ENCODE measurements around the gene KCNK15.
"Not testable (repeated sequence)": the region's sequence is repeated elsewhere in the genome, so short reads cannot be mapped to it uniquely, and the experiment has no call there.

The KCNK15 gene

DNA sequence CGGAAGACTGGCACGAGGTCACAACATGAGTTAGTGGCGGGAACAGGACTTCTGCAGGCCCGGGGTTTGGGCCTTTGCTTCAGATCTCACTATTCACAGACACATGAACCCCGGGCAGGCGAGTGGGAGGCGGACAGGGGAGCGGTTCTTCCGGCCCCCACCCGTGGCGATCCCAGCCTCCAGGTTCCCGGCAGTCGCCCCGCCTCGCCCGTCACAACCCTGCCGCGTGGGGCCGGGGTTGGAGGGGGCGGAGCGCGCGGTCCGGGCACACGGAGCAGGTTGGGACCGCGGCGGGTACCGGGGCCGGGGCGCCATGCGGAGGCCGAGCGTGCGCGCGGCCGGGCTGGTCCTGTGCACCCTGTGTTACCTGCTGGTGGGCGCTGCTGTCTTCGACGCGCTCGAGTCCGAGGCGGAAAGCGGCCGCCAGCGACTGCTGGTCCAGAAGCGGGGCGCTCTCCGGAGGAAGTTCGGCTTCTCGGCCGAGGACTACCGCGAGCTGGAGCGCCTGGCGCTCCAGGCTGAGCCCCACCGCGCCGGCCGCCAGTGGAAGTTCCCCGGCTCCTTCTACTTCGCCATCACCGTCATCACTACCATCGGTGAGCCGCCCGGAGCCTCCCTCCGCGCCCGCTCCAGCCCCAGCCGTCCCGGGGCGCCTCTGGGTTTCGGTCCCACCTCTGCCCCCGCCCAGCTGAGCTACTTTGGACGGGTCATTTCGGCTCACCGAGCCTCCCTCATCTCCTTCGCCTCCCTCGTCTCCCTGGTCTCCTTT, at the start of gene KCNK15:
KCNK15 (plus strand) TSS at position 268 of the 769 bp plus-strand sequence; CDS start at position 314, 46 bp downstream.
- Histone ChIP-seq H3K4me2 (ENCODE audit: low read length) (peak within 1 kb of the TSS; percentile 70), H4K20me1 (ENCODE audit: insufficient read depth, low read length) (no peaks in the 10 kb centered on the region), H3K27ac (ENCODE audit: low read length) (no peak within 1 kb of the TSS), H2AFZ (ENCODE audit: low read depth, low read length) (peak within 1 kb of the TSS; percentile 44; the same call in 1 of the 2 replicates), H3K9ac (ENCODE audit: low read length) (peak within 1 kb of the TSS; percentile 47), H3K4me1 (ENCODE audit: low read length) (peaks cover 4% of the 10 kb centered on the region; the same call in 1 of the 2 replicates), H3K9me3 (ENCODE audit: insufficient read depth, low read length) (no peaks in the 10 kb centered on the region), H3K4me3 (ENCODE audit: low read length) (peak within 1 kb of the TSS; percentile 76), H3K79me2 (ENCODE audit: low read length) (no peaks in the 10 kb centered on the region), H3K36me3 (replicated peaks; ENCODE audit: low read depth, low read length) (no peaks in the 10 kb centered on the region), H3K27me3 (ENCODE audit: low read depth, low read length) (no peaks in the 10 kb centered on the region)
- TF ChIP-seq EZH2phosphoT487 (IDR thresholded peaks at IDR 0.05; ENCODE audit: low read depth), result no peak
- TF ChIP-seq CTCF (IDR thresholded peaks at IDR 0.05; ENCODE audit: low read depth, low read length), result no peak

DNA sequence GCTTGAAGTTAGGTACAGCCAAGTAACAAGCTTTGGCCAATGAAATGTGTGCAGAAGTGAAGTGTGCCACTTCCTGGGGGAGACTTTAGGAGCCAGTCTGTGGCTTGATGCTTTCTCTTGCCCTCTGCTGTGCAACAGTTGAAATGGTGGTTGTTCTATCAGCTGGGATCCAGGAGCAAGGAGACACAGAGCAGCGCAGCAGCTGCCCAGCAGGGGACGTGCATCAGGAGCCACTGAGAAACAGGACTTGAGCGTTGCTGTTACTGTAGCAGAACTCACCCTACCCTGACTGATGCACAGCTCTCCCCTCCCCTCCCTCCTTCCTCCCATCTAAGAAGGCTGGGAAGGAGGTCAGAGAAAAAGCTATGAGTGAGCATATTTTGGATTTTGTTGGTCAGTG, 49.4 kb upstream of the KCNK15 start:
- H3K9me3 ChIP-seq (ENCODE audit: insufficient read depth, low read length), result peaks cover 4% of the 10 kb centered on the region; the same call in 1 of the 2 replicates
- no peak for TF ChIP-seq EZH2phosphoT487 (IDR thresholded peaks at IDR 0.05; ENCODE audit: low read depth)
- TF ChIP-seq CTCF (IDR thresholded peaks at IDR 0.05; ENCODE audit: low read depth, low read length), result no peak
- H3K4me2 ChIP-seq (ENCODE audit: low read length), result no peak overlapping the region
- H3K36me3 ChIP-seq (replicated peaks; ENCODE audit: low read depth, low read length), result no peaks in the 10 kb centered on the region
- H3K9ac ChIP-seq (ENCODE audit: low read length), result no peak overlapping the region
- H3K4me1 ChIP-seq (ENCODE audit: low read length), result peaks cover 12% of the 10 kb centered on the region
- H3K27me3 ChIP-seq (ENCODE audit: low read depth, low read length), result peaks cover 18% of the 10 kb centered on the region
- no peak overlapping the region for H3K27ac ChIP-seq (ENCODE audit: low read length)
- no peak overlapping the region for H2AFZ ChIP-seq (ENCODE audit: low read depth, low read length)
- H4K20me1 ChIP-seq (ENCODE audit: insufficient read depth, low read length), result no peaks in the 10 kb centered on the region
- H3K4me3 ChIP-seq (ENCODE audit: low read length), result no peak overlapping the region
- no peaks in the 10 kb centered on the region for H3K79me2 ChIP-seq (ENCODE audit: low read length)

GRCh38 chr20:44697041-44697440, 48.6 kb upstream of the KCNK15 start:
- not testable (repeated sequence) for H3K9ac ChIP-seq (ENCODE audit: low read length); H3K4me2 ChIP-seq (ENCODE audit: low read length); H3K27ac ChIP-seq (ENCODE audit: low read length); H4K20me1 ChIP-seq (ENCODE audit: insufficient read depth, low read length); H3K9me3 ChIP-seq (ENCODE audit: insufficient read depth, low read length); H3K79me2 ChIP-seq (ENCODE audit: low read length); H3K36me3 ChIP-seq (replicated peaks; ENCODE audit: low read depth, low read length); H3K4me3 ChIP-seq (ENCODE audit: low read length); H2AFZ ChIP-seq (ENCODE audit: low read depth, low read length)
- peaks cover 18% of the 10 kb centered on the region for H3K27me3 ChIP-seq (ENCODE audit: low read depth, low read length)
- H3K4me1 ChIP-seq (ENCODE audit: low read length), result peaks cover 12% of the 10 kb centered on the region

DNA sequence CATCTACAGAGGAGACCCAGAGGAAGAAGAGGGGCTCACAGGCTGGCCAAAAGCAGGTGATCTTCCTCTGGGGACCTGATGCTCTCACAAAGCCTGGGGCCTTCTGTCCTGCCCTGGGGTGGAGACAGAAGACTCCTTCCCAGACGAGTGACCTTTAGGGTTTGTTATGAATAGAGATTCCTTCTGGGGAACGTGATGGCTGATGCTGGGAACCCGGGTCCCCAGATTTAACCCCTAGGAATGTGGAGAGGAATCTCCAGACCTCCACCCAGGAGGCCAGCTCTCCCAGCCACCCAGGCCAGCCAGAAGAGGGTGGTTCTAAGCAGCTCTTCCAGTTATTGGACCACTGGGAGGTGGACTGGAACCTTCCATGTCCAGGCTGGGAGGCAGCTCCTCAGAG, 47.3 kb upstream of the KCNK15 start:
- no peak for TF ChIP-seq EZH2phosphoT487 (IDR thresholded peaks at IDR 0.05; ENCODE audit: low read depth)
- Histone ChIP-seq H3K27me3 (ENCODE audit: low read depth, low read length) (peaks cover 13% of the 10 kb centered on the region), H4K20me1 (ENCODE audit: insufficient read depth, low read length) (no peaks in the 10 kb centered on the region), H3K4me2 (ENCODE audit: low read length) (no peak overlapping the region), H3K9ac (ENCODE audit: low read length) (no peak overlapping the region), H3K79me2 (ENCODE audit: low read length) (no peaks in the 10 kb centered on the region), H2AFZ (ENCODE audit: low read depth, low read length) (no peak overlapping the region), H3K27ac (ENCODE audit: low read length) (no peak overlapping the region), H3K36me3 (replicated peaks; ENCODE audit: low read depth, low read length) (no peaks in the 10 kb centered on the region), H3K9me3 (ENCODE audit: insufficient read depth, low read length) (no peaks in the 10 kb centered on the region), H3K4me1 (ENCODE audit: low read length) (peaks cover 12% of the 10 kb centered on the region), H3K4me3 (ENCODE audit: low read length) (no peak overlapping the region)

- TF ChIP-seq CTCF (IDR thresholded peaks at IDR 0.05; ENCODE audit: low read depth, low read length) (no peak), EZH2phosphoT487 (IDR thresholded peaks at IDR 0.05; ENCODE audit: low read depth) (no peak)
- H3K27me3 ChIP-seq (ENCODE audit: low read depth, low read length), result peaks cover 13% of the 10 kb centered on the region
- no peak overlapping the region for H3K4me3 ChIP-seq (ENCODE audit: low read length)
- no peak overlapping the region for H2AFZ ChIP-seq (ENCODE audit: low read depth, low read length)
- H3K9ac ChIP-seq (ENCODE audit: low read length), result no peak overlapping the region
- no peaks in the 10 kb centered on the region for H3K79me2 ChIP-seq (ENCODE audit: low read length)
- no peak overlapping the region for H3K4me2 ChIP-seq (ENCODE audit: low read length)
- no peaks in the 10 kb centered on the region for H4K20me1 ChIP-seq (ENCODE audit: insufficient read depth, low read length)
- peaks cover 9% of the 10 kb centered on the region for H3K4me1 ChIP-seq (ENCODE audit: low read length)
- no peaks in the 10 kb centered on the region for H3K36me3 ChIP-seq (replicated peaks; ENCODE audit: low read depth, low read length)
- H3K9me3 ChIP-seq (ENCODE audit: insufficient read depth, low read length), result no peaks in the 10 kb centered on the region
- no peak overlapping the region for H3K27ac ChIP-seq (ENCODE audit: low read length)
Measured at GRCh38 chr20:44700306-44700705, 45.4 kb upstream of the KCNK15 start.

All from OCI-LY3 (cell line).